Psoas muscle (tissue), 8 donors: ENCODE results near the gene PASD1. TPM values are rescaled to one million over a fixed set of nuclear protein-coding genes. Genes with fewer than 3 reads are reported as not detected.

Source experiments
- ATAC-seq, 4 donors: fragments of 200-7000 bp; cut with Tn5 transposase; one replicate each; pipeline ENCODE4 v1.9.1; 2020; ENCODE audit warnings: moderate library complexity in 3 of 4, mild to moderate bottlenecking in 2 of 4
- DNase-seq, 2 donors: peaks; one replicate each; pipeline ENCODE4 v3.0.0-alpha.2; 2020
- H3K27ac ChIP-seq: fragments of 200-600 bp; one replicate; pipeline ENCODE4 v1.8.0; 2022
- H3K27me3 ChIP-seq, 3 donors: fragments of 200-600 bp in 1 of 3; one replicate each; pipeline versions ENCODE4 v1.6.1 to v1.8.0; 2013 to 2022; ENCODE audit warnings: low read length in 2 of 3, mild to moderate bottlenecking in 2 of 3, moderate library complexity in 1 of 3; ENCODE audit not compliant: insufficient read depth in 3 of 3
- H3K36me3 ChIP-seq, 2 donors: fragments of 200-600 bp in 1 of 2; one replicate each; pipeline versions ENCODE4 v1.6.1 to v1.8.0; 2013 to 2022; ENCODE audit warnings: low read depth in 1 of 2, mild to moderate bottlenecking in 1 of 2, moderate library complexity in 1 of 2; ENCODE audit not compliant: insufficient read depth in 1 of 2
- H3K4me1 ChIP-seq: fragments of 200-600 bp; one replicate; pipeline ENCODE4 v1.8.0; 2022
- H3K4me3 ChIP-seq: fragments of 200-600 bp; one replicate; pipeline ENCODE4 v1.8.0; 2022; ENCODE audit warnings: mild to moderate bottlenecking
- H3K9me3 ChIP-seq: fragments of 200-600 bp; one replicate; pipeline ENCODE4 v1.8.0; 2022
- WGBS, 3 donors: extraction: QIAGEN DNeasy Blood & Tissue Kit; methylation state at CpG; one replicate each; pipeline versions ENCODE4 v1.1.6 to v1.1.7; 2013; 5-methylcytosine and 5-hydroxymethylcytosine counted together
- intact Hi-C, 2 donors: fragments of 100-400 bp; cut with DNase I; formaldehyde crosslinking; loops; one replicate each; pipeline versions ENCODE4 v1.11.0 to v1.14.2; 2022
- long read RNA-seq, 2 donors: library from polyadenylated mRNA; unstranded; transcript quantifications; one replicate each; pipeline ENCODE4 v2.0.0, GENCODE V29; 2021
- polyA plus RNA-seq, 3 donors: library from polyadenylated mRNA; stranded (reverse); fragments of 200-250 nt; gene quantifications; one replicate each; pipeline ENCODE4 v1.2.3, GENCODE V29; 2013
- total RNA-seq, 4 donors: library from RNA; stranded (reverse); fragmentation: NEBNext Ultra II Directional in 2 of 4; extraction: Animal tissue kit (Norgen Biotek cat#: 25700) in 2 of 4; gene quantifications; one replicate each; pipeline versions ENCODE4 v1.2.1 to v1.2.4, GENCODE V29; 2021 to 2023
- TF ChIP-seq, protein P1 (sequence below): fragments of 200-600 bp; IDR thresholded peaks from one replicate; pipeline ENCODE4 v1.8.0; 2022; ENCODE audit warnings: antibody characterized with exemption
- donor health status: healthy with polysubstance abuse.
- donor health status: DM: no; HTN: no; CAD: no; lungs with moderate emphysema.
- donor health status: Bipolar disorder and iron deficiency.
- donor health status: healthy.
- donor health status: DM: yes; HTN: yes; CAD: no.
- donor health status: DM: no; HTN: no; CAD: no.
- donor health status: DM: no; HTN: no; CAD: no.
- donor health status: DM: yes; HTN: yes; CAD: no.

Gene PASD1, protein sequence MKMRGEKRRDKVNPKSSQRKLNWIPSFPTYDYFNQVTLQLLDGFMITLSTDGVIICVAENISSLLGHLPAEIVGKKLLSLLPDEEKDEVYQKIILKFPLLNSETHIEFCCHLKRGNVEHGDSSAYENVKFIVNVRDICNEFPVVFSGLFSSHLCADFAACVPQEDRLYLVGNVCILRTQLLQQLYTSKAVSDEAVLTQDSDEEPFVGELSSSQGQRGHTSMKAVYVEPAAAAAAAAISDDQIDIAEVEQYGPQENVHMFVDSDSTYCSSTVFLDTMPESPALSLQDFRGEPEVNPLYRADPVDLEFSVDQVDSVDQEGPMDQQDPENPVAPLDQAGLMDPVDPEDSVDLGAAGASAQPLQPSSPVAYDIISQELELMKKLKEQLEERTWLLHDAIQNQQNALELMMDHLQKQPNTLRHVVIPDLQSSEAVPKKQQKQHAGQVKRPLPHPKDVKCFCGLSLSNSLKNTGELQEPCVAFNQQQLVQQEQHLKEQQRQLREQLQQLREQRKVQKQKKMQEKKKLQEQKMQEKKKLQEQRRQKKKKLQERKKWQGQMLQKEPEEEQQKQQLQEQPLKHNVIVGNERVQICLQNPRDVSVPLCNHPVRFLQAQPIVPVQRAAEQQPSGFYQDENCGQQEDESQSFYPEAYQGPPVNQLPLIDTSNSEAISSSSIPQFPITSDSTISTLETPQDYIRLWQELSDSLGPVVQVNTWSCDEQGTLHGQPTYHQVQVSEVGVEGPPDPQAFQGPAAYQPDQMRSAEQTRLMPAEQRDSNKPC
- not detected for total RNA-seq
- polyA plus RNA-seq = under 1 TPM in 1 of 3 donors, not detected in 2; 0.01 TPM
- long read RNA-seq, donor 1 = 0 reads
- long read RNA-seq, donor 2 = 0 reads

DNA sequence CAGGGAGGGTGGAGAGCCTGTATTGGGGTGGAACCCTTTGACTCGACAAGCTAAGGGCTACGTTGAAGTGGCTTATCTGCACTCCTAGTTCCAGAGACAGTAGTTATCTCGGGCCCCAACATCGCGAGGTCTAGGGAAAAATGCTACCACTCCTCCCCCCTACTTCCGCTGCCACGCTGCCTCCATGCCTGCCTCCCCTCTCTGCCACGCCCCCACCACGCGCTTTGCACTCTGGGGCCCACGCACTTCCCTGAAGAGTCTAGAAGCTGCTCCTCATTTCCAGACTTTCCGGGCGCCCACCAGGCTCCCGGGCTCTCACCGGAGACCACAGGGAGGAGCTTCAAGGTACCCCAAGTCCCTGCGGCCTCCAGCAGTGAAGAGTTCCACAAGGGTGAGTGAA lies at the start of gene PASD1:
TSS of gene PASD1 (plus strand) at position 227 of the 400 bp plus-strand sequence. CDS start 37,879 bp downstream, outside the sequence.
- no peaks in the 10 kb centered on the region for H3K4me1 ChIP-seq
- TF ChIP-seq, protein P1, sequence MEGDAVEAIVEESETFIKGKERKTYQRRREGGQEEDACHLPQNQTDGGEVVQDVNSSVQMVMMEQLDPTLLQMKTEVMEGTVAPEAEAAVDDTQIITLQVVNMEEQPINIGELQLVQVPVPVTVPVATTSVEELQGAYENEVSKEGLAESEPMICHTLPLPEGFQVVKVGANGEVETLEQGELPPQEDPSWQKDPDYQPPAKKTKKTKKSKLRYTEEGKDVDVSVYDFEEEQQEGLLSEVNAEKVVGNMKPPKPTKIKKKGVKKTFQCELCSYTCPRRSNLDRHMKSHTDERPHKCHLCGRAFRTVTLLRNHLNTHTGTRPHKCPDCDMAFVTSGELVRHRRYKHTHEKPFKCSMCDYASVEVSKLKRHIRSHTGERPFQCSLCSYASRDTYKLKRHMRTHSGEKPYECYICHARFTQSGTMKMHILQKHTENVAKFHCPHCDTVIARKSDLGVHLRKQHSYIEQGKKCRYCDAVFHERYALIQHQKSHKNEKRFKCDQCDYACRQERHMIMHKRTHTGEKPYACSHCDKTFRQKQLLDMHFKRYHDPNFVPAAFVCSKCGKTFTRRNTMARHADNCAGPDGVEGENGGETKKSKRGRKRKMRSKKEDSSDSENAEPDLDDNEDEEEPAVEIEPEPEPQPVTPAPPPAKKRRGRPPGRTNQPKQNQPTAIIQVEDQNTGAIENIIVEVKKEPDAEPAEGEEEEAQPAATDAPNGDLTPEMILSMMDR = no peak
- no peak for DNase-seq

DNA sequence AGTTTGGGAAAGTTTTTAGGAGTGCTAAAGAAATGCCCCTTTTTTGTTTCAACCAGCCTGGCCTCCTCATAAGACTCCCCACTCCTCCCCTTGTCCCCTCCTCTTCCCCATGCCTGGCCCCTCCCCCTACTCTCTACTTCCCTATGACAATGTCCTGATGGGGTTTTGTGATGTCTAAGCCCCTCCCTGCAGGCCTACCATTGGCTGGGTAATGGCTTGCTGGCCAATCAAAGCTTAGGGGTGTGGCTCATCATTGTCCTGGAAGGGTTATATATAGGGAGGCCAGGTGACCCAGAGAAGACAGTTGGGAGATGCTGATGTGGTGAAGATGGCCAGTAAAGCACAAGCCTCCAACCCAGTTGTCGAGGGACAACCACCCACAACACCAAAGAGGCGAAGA lies 48.2 kb upstream of the PASD1 start:
- no peak for DNase-seq
- TF ChIP-seq, protein P1 = no peak
- no peaks in the 10 kb centered on the region for H3K9me3 ChIP-seq
- no peaks in the 10 kb centered on the region for H3K36me3 ChIP-seq
- 63 to 89% (median 73%) methylated on average over 1 to 2 of the region's 2 CpGs for WGBS, 3 donors
- H3K4me1 ChIP-seq = no peaks in the 10 kb centered on the region
- ATAC-seq = no peak
- H3K4me3 ChIP-seq = no peak overlapping the region
- intact Hi-C loops = no loop called here
- no peak overlapping the region for H3K27ac ChIP-seq
- H3K27me3 ChIP-seq = peaks cover 0 to 5% (median 0%) of the 10 kb centered on the region in 3 donors

More for the DNA sequence above, at the start of gene PASD1:
- Histone ChIP-seq H3K36me3 (no peaks in the 10 kb centered on the region), H3K27ac (no peak within 1 kb of the TSS), H3K4me3 (no peak within 1 kb of the TSS), H3K9me3 (no peaks in the 10 kb centered on the region), H3K27me3 (no peaks in the 10 kb centered on the region)
- intact Hi-C loops = no loop called here
- 92 to 99% (median 96%) methylated on average over 10 to 16 of the region's 16 CpGs for WGBS, 3 donors
- no peak for ATAC-seq

DNA sequence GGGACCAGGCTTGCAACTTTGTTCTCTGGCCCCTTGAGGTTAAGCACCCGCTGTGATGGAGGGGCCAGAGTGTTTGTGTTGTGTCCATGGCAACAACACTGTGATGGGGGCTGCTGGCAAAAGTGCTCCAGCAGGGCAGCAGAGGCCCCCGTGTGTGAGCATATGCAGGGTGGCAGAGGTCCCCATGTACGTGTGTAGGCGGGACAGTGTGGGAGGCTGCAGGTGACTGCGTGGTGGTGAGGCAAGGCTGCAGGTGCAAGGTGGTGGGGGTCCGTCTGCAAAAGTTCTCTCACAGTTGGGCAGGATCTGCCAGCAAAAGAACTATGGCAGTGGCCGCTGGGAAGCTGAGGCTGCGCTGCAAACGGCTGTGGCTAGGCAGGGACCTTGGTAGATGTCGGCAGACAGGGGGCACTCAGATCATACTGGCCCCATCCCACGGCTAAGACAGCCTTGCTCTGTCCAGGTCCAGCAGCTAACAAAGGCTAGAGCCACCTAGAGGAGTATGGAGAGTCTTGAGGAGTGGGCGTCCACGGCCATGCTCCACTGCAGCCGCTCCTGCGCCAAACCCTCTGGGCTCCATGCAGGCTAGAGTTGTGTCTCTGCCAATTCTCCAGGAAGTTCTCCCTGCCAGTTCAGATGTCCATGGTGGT lies 46.8 kb upstream of the PASD1 start:
- Histone ChIP-seq H3K4me3 (no peak overlapping the region), H3K4me1 (no peaks in the 10 kb centered on the region), H3K27ac (no peak overlapping the region), H3K9me3 (no peaks in the 10 kb centered on the region), H3K36me3 (no peaks in the 10 kb centered on the region), H3K27me3 (no peaks in the 10 kb centered on the region)
- DNase-seq = no peak
- ATAC-seq = no peak
- intact Hi-C loops = no loop called here
- TF ChIP-seq, protein P1 = no peak
- 69 to 80% (median 78%) methylated on average over 14 to 15 of the region's 15 CpGs for WGBS, 3 donors

DNA sequence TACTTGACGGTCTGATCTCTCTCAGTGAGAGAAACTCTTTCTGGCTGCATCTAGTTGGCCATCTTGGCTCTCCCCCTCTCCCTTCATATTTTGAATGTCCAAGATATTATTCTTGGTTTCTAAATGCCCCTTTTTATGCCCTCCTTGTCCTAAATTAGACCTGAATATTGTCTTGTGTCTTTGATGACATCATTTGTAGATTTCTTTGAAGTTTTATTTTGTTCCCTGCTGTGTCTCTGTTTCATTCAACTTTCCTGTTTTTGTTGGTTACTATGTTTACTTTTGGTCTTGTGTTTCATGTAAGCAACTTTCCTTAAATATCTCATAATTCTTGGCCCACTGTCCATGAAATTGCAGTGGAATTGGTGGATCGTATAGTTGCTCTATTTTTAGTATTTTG lies 46.1 kb upstream of the PASD1 start:
- TF ChIP-seq, protein P1 = no peak
- Histone ChIP-seq H3K9me3 (no peaks in the 10 kb centered on the region), H3K4me1 (no peaks in the 10 kb centered on the region), H3K36me3 (no peaks in the 10 kb centered on the region), H3K4me3 (no peak overlapping the region), H3K27ac (no peak overlapping the region), H3K27me3 (no peaks in the 10 kb centered on the region)
- intact Hi-C loops = no loop called here
- ATAC-seq (no peak), DNase-seq (no peak)
- 26 to 47% (median 42%) methylated on average over 2 of the region's 2 CpGs for WGBS, 3 donors
